Gastroesophageal sphincter (tissue), 4 donors: ENCODE results near the gene MN1. TPM values are rescaled to one million over a fixed set of nuclear protein-coding genes. Genes with fewer than 3 reads are reported as not detected.

Experiments
- ATAC-seq: fragments of 150-250 bp; one replicate; pipeline ENCODE4 v1.9.1; 2016; ENCODE audit warnings: mild to moderate bottlenecking, moderate library complexity
- H3K27ac ChIP-seq, 4 donors: fragments of 200-600 bp; sonication (generic) in 3 of 4; 1 replicate in 3 of 4; 2 replicates in 1 of 4; pipeline ENCODE4 v1.5.1; 2016 to 2019
- H3K27me3 ChIP-seq: fragments of 200-600 bp; sonication (generic); one replicate; pipeline ENCODE4 v1.5.1; 2019
- H3K36me3 ChIP-seq, 2 donors: fragments of 200-600 bp; sonication (generic); one replicate each; pipeline ENCODE4 v1.5.1; 2019; ENCODE audit warnings: control low read depth in 1 of 2
- H3K4me1 ChIP-seq, 3 donors: fragments of 200-600 bp; sonication (generic); 1 replicate in 2 of 3; 2 replicates in 1 of 3; pipeline ENCODE4 v1.5.1; 2016 to 2019; ENCODE audit warnings: control low read depth in 2 of 3
- H3K4me3 ChIP-seq, 2 donors: fragments of 200-600 bp; sonication (generic); one replicate each; pipeline ENCODE4 v1.5.1; 2019; ENCODE audit warnings: mild to moderate bottlenecking in 1 of 2, moderate library complexity in 1 of 2
- H3K9me3 ChIP-seq, 3 donors: fragments of 200-600 bp; sonication (generic); one replicate each; pipeline ENCODE4 v1.5.1; 2017 to 2019; ENCODE audit warnings: control low read depth in 2 of 3
- CTCF ChIP-seq, 4 experiments: fragments of 200-600 bp in 2 of 4; fragments of 450-650 bp in 2 of 4; sonication (generic) in 1 of 4; IDR thresholded peaks; one replicate each; pipeline ENCODE4 v1.5.1; 2017 to 2019; ENCODE audit warnings: antibody characterized with exemption in 4 of 4, mild to moderate bottlenecking in 2 of 4, moderate library complexity in 2 of 4
- EP300 ChIP-seq: sonication (generic); formaldehyde crosslinking; IDR thresholded peaks from one replicate; pipeline ENCODE4 v1.6.1; 2017; ENCODE audit warnings: antibody characterized with exemption, mild to moderate bottlenecking
- POLR2A ChIP-seq, 2 donors: fragments of 450-650 bp; IDR thresholded peaks; one replicate each; pipeline ENCODE4 v1.6.1; 2017; ENCODE audit warnings: antibody characterized with exemption in 2 of 2, mild to moderate bottlenecking in 2 of 2, moderate library complexity in 1 of 2
- POLR2AphosphoS5 ChIP-seq: sonication (generic); formaldehyde crosslinking; IDR thresholded peaks from one replicate; pipeline ENCODE4 v1.6.1; 2017; ENCODE audit warnings: antibody characterized with exemption
- WGBS, 2 donors: methylation state at CpG; one replicate each; pipeline ENCODE4 v1.1.5; 2018; ENCODE audit warnings: low coverage in 1 of 2; 5-methylcytosine and 5-hydroxymethylcytosine counted together
- total RNA-seq, 4 donors: library from RNA; depleted of rRNA; stranded (reverse); fragments of >200 nt; gene quantifications; one replicate each; pipeline ENCODE4 v1.1.0, GENCODE V29; 2016

MN1 gene
- total RNA-seq, 4 donors from 2014 or later: 13.4 to 52.8 (median 28.5) TPM

- Histone ChIP-seq H3K4me3 (no peak overlapping the region), H3K36me3 (no peaks in the 10 kb centered on the region), H3K9me3 (no peaks in the 10 kb centered on the region), H3K27me3 (no peaks in the 10 kb centered on the region), H3K4me1 (peaks cover 3 to 32% (median 16%) of the 10 kb centered on the region in 3 donors), H3K27ac (peak overlapping the region in 2 of 4 donors; percentile 78 to 85)
- 95 to 100% methylated on average over 1 to 2 of the region's 3 CpGs for WGBS, 2 donors
- ATAC-seq: no peak
- TF ChIP-seq EP300 (no peak), POLR2AphosphoS5 (no peak), CTCF (IDR thresholded peaks at IDR 0.05) (no peak), POLR2A (IDR thresholded peaks at IDR 0.05) (no peak)
These were observed 10.2 kb upstream of the MN1 start for GRCh38 chr22:27811778-27812177.

GRCh38 chr22:27810609-27811151, 9.1 kb upstream of the MN1 start:
- TF ChIP-seq EP300 (no peak), POLR2A (IDR thresholded peaks at IDR 0.05) (no peak), CTCF (IDR thresholded peaks at IDR 0.05) (peak in 2 of 4 experiments; percentile 34 to 45), POLR2AphosphoS5 (peak; percentile 92)
- H3K36me3 ChIP-seq: no peaks in the 10 kb centered on the region
- no peaks in the 10 kb centered on the region for H3K27me3 ChIP-seq
- peak overlapping the region; percentile 3 to 85 (median 81) for H3K27ac ChIP-seq
- no peak overlapping the region for H3K4me3 ChIP-seq
- H3K4me1 ChIP-seq: peaks cover 3 to 32% (median 16%) of the 10 kb centered on the region in 3 donors
- WGBS, 2 donors: 50% methylated on average over 2 of the region's 15 CpGs; no CpG with 5 or more reads in 1 of the 2 donors
- H3K9me3 ChIP-seq: no peaks in the 10 kb centered on the region
- ATAC-seq: peak; percentile 92

GRCh38 chr22:27809700-27810608, 8.4 kb upstream of the MN1 start:
- H3K36me3 ChIP-seq: no peaks in the 10 kb centered on the region
- H3K4me3 ChIP-seq: no peak overlapping the region
- WGBS, 2 donors: 7 to 18% methylated on average over 3 to 11 of the region's 17 CpGs
- peak; percentile 11 for ATAC-seq
- no peaks in the 10 kb centered on the region for H3K27me3 ChIP-seq
- TF ChIP-seq CTCF (IDR thresholded peaks at IDR 0.05) (no peak), POLR2AphosphoS5 (no peak), POLR2A (IDR thresholded peaks at IDR 0.05) (no peak), EP300 (no peak)
- H3K27ac ChIP-seq: peak overlapping the region; percentile 3 to 85 (median 81)
- H3K9me3 ChIP-seq: no peaks in the 10 kb centered on the region
- H3K4me1 ChIP-seq: peaks cover 3 to 34% (median 16%) of the 10 kb centered on the region in 3 donors

GRCh38 chr22:27809226-27809603, 7.7 kb upstream of the MN1 start:
- no peak for ATAC-seq
- Histone ChIP-seq H3K4me3 (no peak overlapping the region), H3K27ac (peak overlapping the region in 2 of 4 donors; percentile 78 to 85), H3K4me1 (peaks cover 3 to 41% (median 16%) of the 10 kb centered on the region in 3 donors), H3K9me3 (no peaks in the 10 kb centered on the region), H3K27me3 (no peaks in the 10 kb centered on the region), H3K36me3 (no peaks in the 10 kb centered on the region)
- no CpG with 5 or more reads among the region's 5 CpGs for WGBS, 2 donors
- TF ChIP-seq POLR2AphosphoS5 (no peak), CTCF (IDR thresholded peaks at IDR 0.05) (no peak), EP300 (no peak), POLR2A (IDR thresholded peaks at IDR 0.05) (no peak)
